ENCODE data around the gene APBB1IP. TPM values are rescaled to one million over a fixed set of nuclear protein-coding genes. Genes with fewer than 3 reads are reported as not detected.

APBB1IP gene
- total and polyA plus RNA-seq, 2 of the 8 experiments (the other 6 are each of a cell fraction or from before 2014, with no cell fraction given), result 0.05 TPM; not detected in 1

DNA sequence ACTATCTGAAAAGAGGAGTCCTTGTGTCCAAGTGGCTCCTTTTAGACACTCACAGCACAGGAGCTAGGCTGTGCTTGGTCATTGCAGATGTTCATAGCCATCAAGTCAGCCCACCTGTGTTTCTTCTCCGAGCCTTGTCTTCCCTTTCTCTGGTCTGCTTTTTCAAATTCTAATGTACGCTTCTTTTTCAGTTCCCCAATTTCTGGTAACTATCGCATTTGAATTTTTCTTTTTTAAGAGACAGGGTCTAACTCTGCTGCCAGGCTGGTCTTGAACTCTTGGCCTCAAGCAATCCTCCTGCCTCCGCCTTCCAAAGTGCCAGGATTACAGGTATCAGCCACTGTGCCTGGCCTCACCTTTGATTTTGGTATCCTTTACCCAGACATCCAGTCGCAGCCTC lies 18.9 kb downstream of the APBB1IP start (continued):
- TF ChIP-seq, protein P1, sequence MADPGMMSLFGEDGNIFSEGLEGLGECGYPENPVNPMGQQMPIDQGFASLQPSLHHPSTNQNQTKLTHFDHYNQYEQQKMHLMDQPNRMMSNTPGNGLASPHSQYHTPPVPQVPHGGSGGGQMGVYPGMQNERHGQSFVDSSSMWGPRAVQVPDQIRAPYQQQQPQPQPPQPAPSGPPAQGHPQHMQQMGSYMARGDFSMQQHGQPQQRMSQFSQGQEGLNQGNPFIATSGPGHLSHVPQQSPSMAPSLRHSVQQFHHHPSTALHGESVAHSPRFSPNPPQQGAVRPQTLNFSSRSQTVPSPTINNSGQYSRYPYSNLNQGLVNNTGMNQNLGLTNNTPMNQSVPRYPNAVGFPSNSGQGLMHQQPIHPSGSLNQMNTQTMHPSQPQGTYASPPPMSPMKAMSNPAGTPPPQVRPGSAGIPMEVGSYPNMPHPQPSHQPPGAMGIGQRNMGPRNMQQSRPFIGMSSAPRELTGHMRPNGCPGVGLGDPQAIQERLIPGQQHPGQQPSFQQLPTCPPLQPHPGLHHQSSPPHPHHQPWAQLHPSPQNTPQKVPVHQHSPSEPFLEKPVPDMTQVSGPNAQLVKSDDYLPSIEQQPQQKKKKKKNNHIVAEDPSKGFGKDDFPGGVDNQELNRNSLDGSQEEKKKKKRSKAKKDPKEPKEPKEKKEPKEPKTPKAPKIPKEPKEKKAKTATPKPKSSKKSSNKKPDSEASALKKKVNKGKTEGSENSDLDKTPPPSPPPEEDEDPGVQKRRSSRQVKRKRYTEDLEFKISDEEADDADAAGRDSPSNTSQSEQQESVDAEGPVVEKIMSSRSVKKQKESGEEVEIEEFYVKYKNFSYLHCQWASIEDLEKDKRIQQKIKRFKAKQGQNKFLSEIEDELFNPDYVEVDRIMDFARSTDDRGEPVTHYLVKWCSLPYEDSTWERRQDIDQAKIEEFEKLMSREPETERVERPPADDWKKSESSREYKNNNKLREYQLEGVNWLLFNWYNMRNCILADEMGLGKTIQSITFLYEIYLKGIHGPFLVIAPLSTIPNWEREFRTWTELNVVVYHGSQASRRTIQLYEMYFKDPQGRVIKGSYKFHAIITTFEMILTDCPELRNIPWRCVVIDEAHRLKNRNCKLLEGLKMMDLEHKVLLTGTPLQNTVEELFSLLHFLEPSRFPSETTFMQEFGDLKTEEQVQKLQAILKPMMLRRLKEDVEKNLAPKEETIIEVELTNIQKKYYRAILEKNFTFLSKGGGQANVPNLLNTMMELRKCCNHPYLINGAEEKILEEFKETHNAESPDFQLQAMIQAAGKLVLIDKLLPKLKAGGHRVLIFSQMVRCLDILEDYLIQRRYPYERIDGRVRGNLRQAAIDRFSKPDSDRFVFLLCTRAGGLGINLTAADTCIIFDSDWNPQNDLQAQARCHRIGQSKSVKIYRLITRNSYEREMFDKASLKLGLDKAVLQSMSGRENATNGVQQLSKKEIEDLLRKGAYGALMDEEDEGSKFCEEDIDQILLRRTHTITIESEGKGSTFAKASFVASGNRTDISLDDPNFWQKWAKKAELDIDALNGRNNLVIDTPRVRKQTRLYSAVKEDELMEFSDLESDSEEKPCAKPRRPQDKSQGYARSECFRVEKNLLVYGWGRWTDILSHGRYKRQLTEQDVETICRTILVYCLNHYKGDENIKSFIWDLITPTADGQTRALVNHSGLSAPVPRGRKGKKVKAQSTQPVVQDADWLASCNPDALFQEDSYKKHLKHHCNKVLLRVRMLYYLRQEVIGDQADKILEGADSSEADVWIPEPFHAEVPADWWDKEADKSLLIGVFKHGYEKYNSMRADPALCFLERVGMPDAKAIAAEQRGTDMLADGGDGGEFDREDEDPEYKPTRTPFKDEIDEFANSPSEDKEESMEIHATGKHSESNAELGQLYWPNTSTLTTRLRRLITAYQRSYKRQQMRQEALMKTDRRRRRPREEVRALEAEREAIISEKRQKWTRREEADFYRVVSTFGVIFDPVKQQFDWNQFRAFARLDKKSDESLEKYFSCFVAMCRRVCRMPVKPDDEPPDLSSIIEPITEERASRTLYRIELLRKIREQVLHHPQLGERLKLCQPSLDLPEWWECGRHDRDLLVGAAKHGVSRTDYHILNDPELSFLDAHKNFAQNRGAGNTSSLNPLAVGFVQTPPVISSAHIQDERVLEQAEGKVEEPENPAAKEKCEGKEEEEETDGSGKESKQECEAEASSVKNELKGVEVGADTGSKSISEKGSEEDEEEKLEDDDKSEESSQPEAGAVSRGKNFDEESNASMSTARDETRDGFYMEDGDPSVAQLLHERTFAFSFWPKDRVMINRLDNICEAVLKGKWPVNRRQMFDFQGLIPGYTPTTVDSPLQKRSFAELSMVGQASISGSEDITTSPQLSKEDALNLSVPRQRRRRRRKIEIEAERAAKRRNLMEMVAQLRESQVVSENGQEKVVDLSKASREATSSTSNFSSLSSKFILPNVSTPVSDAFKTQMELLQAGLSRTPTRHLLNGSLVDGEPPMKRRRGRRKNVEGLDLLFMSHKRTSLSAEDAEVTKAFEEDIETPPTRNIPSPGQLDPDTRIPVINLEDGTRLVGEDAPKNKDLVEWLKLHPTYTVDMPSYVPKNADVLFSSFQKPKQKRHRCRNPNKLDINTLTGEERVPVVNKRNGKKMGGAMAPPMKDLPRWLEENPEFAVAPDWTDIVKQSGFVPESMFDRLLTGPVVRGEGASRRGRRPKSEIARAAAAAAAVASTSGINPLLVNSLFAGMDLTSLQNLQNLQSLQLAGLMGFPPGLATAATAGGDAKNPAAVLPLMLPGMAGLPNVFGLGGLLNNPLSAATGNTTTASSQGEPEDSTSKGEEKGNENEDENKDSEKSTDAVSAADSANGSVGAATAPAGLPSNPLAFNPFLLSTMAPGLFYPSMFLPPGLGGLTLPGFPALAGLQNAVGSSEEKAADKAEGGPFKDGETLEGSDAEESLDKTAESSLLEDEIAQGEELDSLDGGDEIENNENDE (IDR thresholded peaks at IDR 0.05; ENCODE audit: insufficient replicate concordance, low read length), result no peak
- TF ChIP-seq BACH1 (IDR thresholded peaks at IDR 0.05; ENCODE audit: low read length) (no peak), TCF12 (IDR thresholded peaks at IDR 0.05; ENCODE audit: low read depth, low read length) (no peak), SAP30 (IDR thresholded peaks at IDR 0.05; ENCODE audit: insufficient read depth, insufficient replicate concordance, low read length) (no peak), CHD2 (IDR thresholded peaks at IDR 0.05; ENCODE audit: low read length) (no peak), HDAC2 (IDR thresholded peaks at IDR 0.05; ENCODE audit: borderline replicate concordance in 1 of 2, low read depth in 2 of 2, low read length in 2 of 2) (no peak), NANOG (IDR thresholded peaks at IDR 0.05; ENCODE audit: insufficient read depth, low read depth, low read length, poor library complexity, severe bottlenecking) (no peak), JUND (IDR thresholded peaks at IDR 0.05; ENCODE audit: low read length) (no peak), EP300 (IDR thresholded peaks at IDR 0.05; ENCODE audit: borderline replicate concordance in 1 of 2, low read depth in 2 of 2, low read length in 2 of 2) (no peak), CEBPB (IDR thresholded peaks at IDR 0.05; ENCODE audit: low read depth, low read length) (no peak)
- TF ChIP-seq, protein P2, sequence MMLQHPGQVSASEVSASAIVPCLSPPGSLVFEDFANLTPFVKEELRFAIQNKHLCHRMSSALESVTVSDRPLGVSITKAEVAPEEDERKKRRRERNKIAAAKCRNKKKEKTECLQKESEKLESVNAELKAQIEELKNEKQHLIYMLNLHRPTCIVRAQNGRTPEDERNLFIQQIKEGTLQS (IDR thresholded peaks at IDR 0.05; ENCODE audit: insufficient read depth, low read depth, low read length), result no peak

Data from H1 (cell line).